ENCODE data around the gene AQP5. TPM values are rescaled to one million over a fixed set of nuclear protein-coding genes. Genes with fewer than 3 reads are reported as not detected.

The AQP5 gene
- total RNA-seq, 1 experiment from 2014 or later, result 0.31 TPM

DNA sequence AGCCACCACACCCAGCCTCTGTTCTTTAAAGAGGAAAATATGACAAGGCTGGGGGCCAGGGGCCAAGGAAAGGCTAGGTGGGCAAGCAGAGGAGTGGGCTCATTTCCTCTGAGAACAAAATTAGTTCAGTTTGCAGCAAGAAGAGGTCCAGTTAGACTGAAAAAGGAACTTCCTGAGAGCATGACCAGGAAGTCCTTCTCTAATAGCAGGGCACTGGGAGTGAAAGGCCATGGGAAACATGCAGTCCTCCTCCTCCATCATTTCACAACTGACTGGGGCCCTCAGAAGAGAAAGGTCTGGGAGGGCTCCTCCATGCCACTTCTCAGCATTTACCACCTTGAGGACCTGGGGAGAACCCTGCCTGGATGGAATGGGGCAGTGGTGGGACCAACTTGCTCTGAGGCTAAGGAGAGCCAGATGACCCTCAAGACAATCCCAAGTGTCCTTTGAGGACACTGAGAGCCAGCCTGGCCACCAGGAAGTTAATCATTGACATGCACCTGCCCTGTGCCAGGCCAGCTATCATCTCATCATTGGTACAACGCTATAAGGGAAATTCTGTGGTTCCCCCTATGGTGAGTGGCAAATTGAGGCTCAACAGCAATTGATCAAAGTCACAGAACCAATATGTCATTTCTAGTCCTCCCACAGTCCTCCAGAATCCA, 9.1 kb upstream of the AQP5 start:
- BruUV-seq (replicated peaks), result no TSS peak
- no peak for TF ChIP-seq EZH2 (IDR thresholded peaks at IDR 0.05; ENCODE audit: low read depth)
- TF ChIP-seq, protein P1, sequence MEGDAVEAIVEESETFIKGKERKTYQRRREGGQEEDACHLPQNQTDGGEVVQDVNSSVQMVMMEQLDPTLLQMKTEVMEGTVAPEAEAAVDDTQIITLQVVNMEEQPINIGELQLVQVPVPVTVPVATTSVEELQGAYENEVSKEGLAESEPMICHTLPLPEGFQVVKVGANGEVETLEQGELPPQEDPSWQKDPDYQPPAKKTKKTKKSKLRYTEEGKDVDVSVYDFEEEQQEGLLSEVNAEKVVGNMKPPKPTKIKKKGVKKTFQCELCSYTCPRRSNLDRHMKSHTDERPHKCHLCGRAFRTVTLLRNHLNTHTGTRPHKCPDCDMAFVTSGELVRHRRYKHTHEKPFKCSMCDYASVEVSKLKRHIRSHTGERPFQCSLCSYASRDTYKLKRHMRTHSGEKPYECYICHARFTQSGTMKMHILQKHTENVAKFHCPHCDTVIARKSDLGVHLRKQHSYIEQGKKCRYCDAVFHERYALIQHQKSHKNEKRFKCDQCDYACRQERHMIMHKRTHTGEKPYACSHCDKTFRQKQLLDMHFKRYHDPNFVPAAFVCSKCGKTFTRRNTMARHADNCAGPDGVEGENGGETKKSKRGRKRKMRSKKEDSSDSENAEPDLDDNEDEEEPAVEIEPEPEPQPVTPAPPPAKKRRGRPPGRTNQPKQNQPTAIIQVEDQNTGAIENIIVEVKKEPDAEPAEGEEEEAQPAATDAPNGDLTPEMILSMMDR (conservative IDR thresholded peaks at IDR 0.05), result no peak
- no peaks in the 10 kb centered on the region for H3K9me3 ChIP-seq (ENCODE audit: insufficient read depth, low read depth)
- CTCF ChIA-PET, result no interaction called here
- POLR2A ChIA-PET (ENCODE audit: unreplicated experiment), result no interaction called here
- no peak for DNase-seq
- H3F3A ChIP-seq (ENCODE audit: insufficient read depth, low read depth), result no peaks in the 10 kb centered on the region
- H3K27ac ChIP-seq, result no peak overlapping the region
- H3K36me3 ChIP-seq (ENCODE audit: low read depth), result no peaks in the 10 kb centered on the region
- no peaks in the 10 kb centered on the region for H4K20me1 ChIP-seq (ENCODE audit: insufficient read depth)
- H3K27me3 ChIP-seq (ENCODE audit: insufficient read depth, low read depth), result no peaks in the 10 kb centered on the region
- no peaks in the 10 kb centered on the region for H3K9me2 ChIP-seq (ENCODE audit: insufficient read depth)
- H3K4me2 ChIP-seq, result no peak overlapping the region
- H3K4me3 ChIP-seq, result no peak overlapping the region
- no peak overlapping the region for H2AFZ ChIP-seq
- intact Hi-C loops (cut with micrococcal nuclease; ENCODE audit: unreplicated experiment), result no loop called here
- H3K79me2 ChIP-seq (ENCODE audit: low read depth), result no peaks in the 10 kb centered on the region
- H3K4me1 ChIP-seq (replicated peaks; ENCODE audit: insufficient read depth), result no peaks in the 10 kb centered on the region

DNA sequence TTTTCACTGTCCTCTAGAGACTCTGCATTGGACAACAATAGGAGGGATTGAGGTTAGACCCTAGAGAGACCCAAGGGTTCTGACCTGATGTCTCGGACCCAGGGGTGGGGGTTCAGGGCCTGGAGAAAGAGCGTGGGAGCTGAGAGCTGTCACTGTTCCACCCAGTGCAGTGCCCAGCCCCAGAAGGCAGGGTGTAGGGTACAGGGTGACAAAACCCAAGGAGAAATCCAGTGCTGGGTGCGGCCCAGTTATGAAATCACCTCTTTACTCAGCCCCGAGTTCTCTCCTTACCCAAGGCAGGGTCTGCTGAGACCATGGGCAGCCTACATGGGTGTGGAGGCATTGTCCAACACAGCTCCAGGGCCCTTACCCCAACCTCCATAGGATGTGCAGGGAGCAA, 8.5 kb upstream of the AQP5 start:
- Histone ChIP-seq H4K20me1 (ENCODE audit: insufficient read depth) (no peaks in the 10 kb centered on the region), H3K36me3 (ENCODE audit: low read depth) (no peaks in the 10 kb centered on the region), H2AFZ (no peak overlapping the region), H3K9me2 (ENCODE audit: insufficient read depth) (no peaks in the 10 kb centered on the region), H3K4me1 (replicated peaks; ENCODE audit: insufficient read depth) (no peaks in the 10 kb centered on the region), H3K79me2 (ENCODE audit: low read depth) (no peaks in the 10 kb centered on the region), H3K4me3 (no peak overlapping the region), H3K9me3 (ENCODE audit: insufficient read depth, low read depth) (no peaks in the 10 kb centered on the region), H3K4me2 (no peak overlapping the region), H3F3A (ENCODE audit: insufficient read depth, low read depth) (no peaks in the 10 kb centered on the region), H3K27ac (no peak overlapping the region), H3K27me3 (ENCODE audit: insufficient read depth, low read depth) (no peaks in the 10 kb centered on the region)
- intact Hi-C loops (cut with micrococcal nuclease; ENCODE audit: unreplicated experiment), result no loop called here
- DNase-seq, result no peak
- CTCF ChIA-PET, result interaction anchor here (0.7 kb wide), 1 partner anchor 121 kb away, joined by 5 read pairs; no protein-coding TSS in a partner anchor
- POLR2A ChIA-PET (ENCODE audit: unreplicated experiment), result no interaction called here
- TF ChIP-seq, protein P1 (conservative IDR thresholded peaks at IDR 0.05), result no peak
- TF ChIP-seq EZH2 (IDR thresholded peaks at IDR 0.05; ENCODE audit: low read depth), result no peak
- BruUV-seq (replicated peaks), result no TSS peak

DNA sequence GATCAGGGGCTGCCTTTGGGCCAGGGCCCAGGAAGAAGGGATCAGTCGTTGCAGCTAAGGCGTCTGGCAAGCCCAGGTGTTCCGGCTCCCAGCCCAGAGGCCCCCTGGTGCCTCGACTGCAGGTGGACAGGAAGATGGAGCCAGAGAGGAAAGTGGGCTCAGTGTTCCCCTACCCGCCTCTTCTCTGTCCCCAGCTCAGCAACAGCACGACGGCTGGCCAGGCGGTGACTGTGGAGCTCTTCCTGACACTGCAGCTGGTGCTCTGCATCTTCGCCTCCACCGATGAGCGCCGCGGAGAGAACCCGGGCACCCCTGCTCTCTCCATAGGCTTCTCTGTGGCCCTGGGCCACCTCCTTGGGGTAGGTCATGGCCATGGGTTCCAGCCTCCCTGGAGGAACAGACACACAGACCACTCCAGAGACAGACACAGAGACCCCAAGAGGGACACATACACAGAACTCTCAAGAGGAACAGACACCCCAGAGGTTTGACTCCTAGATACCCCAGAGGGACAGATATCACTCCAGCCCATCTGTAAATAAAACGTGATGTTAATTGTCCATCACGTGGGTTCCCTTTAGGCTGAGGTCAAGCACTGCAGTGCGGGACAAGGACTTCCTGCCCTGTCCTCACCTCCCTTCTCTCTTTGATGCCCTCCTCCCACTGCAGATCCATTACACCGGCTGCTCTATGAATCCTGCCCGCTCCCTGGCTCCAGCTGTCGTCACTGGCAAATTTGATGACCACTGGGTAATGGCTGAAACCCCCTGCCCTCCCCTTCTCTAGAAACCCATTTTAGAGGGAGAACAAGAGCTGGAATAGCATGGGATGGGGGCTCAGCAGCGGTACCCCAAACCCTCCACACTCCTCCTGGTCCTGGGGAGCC, 7.5 kb upstream of the AQP5 start:
- Histone ChIP-seq H3K79me2 (ENCODE audit: low read depth) (no peaks in the 10 kb centered on the region), H3K4me3 (no peak overlapping the region), H3F3A (ENCODE audit: insufficient read depth, low read depth) (peaks cover 2% of the 10 kb centered on the region; the same call in 1 of the 2 replicates), H3K9me2 (ENCODE audit: insufficient read depth) (no peaks in the 10 kb centered on the region), H3K27ac (no peak overlapping the region), H3K9me3 (ENCODE audit: insufficient read depth, low read depth) (no peaks in the 10 kb centered on the region), H3K27me3 (ENCODE audit: insufficient read depth, low read depth) (no peaks in the 10 kb centered on the region), H2AFZ (no peak overlapping the region), H3K4me2 (no peak overlapping the region), H3K4me1 (replicated peaks; ENCODE audit: insufficient read depth) (peaks cover 4% of the 10 kb centered on the region), H4K20me1 (ENCODE audit: insufficient read depth) (no peaks in the 10 kb centered on the region), H3K36me3 (ENCODE audit: low read depth) (no peaks in the 10 kb centered on the region)
- no TSS peak for BruUV-seq (replicated peaks)
- intact Hi-C loops (cut with micrococcal nuclease; ENCODE audit: unreplicated experiment), result no loop called here
- CTCF ChIA-PET, result interaction anchor here (1.3 kb wide), 1 partner anchor 8 kb away, joined by 3 read pairs; no protein-coding TSS in a partner anchor
- no peak for DNase-seq
- no peak for TF ChIP-seq EZH2 (IDR thresholded peaks at IDR 0.05; ENCODE audit: low read depth)
- TF ChIP-seq, protein P1 (conservative IDR thresholded peaks at IDR 0.05), result no peak
- POLR2A ChIA-PET (ENCODE audit: unreplicated experiment), result no interaction called here

Measured in PC-9 (cell line).